Transverse colon (tissue), 3 donors: ENCODE data around the gene ASCL4.

Source experiments
- CTCF ChIP-seq, 5 experiments: fragments of 200-600 bp in 3 of 5; fragments of 450-650 bp in 2 of 5; sonication (generic) in 3 of 5; IDR thresholded peaks; 1 replicate in 2 of 5; 2 replicates in 3 of 5; pipeline ENCODE4 v1.5.1; 2016 to 2017; ENCODE audit warnings: antibody characterized with exemption in 5 of 5, inconsistent platforms in 3 of 5, mild to moderate bottlenecking in 2 of 5, moderate library complexity in 1 of 5
- POLR2A ChIP-seq: fragments of 450-650 bp; IDR thresholded peaks from one replicate; pipeline ENCODE4 v1.6.1; 2016; ENCODE audit warnings: antibody characterized with exemption, mild to moderate bottlenecking, moderate library complexity

GRCh38 chr12:107730618-107731341, 43.7 kb upstream of the ASCL4 start:
- no peak for TF ChIP-seq CTCF (IDR thresholded peaks at IDR 0.05)
- TF ChIP-seq POLR2A, result no peak
